HCT116 (cell line): ENCODE results near the gene POFUT1. TPM values are rescaled to one million over a fixed set of nuclear protein-coding genes. Genes with fewer than 3 reads are reported as not detected.
A peak's percentile ranks its signal among the peaks of the same experiment; 100 is the strongest.

ENCODE experiments used
- ATAC-seq: fragments of 200-7000 bp; cut with Tn5 transposase; 2 replicates; pipeline ENCODE4 v1.9.1; 2020; ENCODE audit warnings: mild to moderate bottlenecking, moderate library complexity
- BruUV-seq: library from RNA; stranded (reverse); fragments of 400-500 nt; replicated peaks from 2 replicates; lab custom pipeline; 2021; lab: Mats Ljungman, UMichigan
- CTCF ChIA-PET: fragments of 300-600 bp; sonication (Branson Sonifier 250); formaldehyde crosslinking; loops from one replicate; lab custom pipeline; 2021; ENCODE audit warnings: antibody characterized with exemption; lab: Charles Lee
- POLR2A ChIA-PET: fragments of 300-600, 350-600 bp; sonication (Branson Sonifier 250); formaldehyde crosslinking; loops from one replicate; lab custom pipeline; 2021; ENCODE audit warnings: antibody characterized with exemption; lab: Charles Lee
- RAD21 ChIA-PET, 2 experiments: fragments of 300-600 bp; sonication (Branson Sonifier 250); formaldehyde crosslinking; loops; one replicate each; lab custom pipeline; 2023; ENCODE audit warnings: low total read pairs in 2 of 2; ENCODE audit not compliant: uncharacterized antibody in 2 of 2, unreplicated experiment in 2 of 2, low non-redundant PET in 1 of 2; lab: Charles Lee
- DNase-seq: peaks from one replicate; pipeline ENCODE4 v3.0.0-alpha.2; 2010; ENCODE audit warnings: low read depth, low spot score
- H2AFZ ChIP-seq: fragments of 200-600 bp; shearing (Covaris generic), sonication (generic); 2 replicates; pipeline ENCODE4 v1.6.1; 2017; ENCODE audit warnings: low read depth, mixed run types, mixed read lengths, antibody characterized with exemption, low read length; ENCODE audit not compliant: poor library complexity, severe bottlenecking
- H3K27ac ChIP-seq: 2 replicates; pipeline ENCODE4 v1.5.1; 2012; ENCODE audit warnings: low read depth, low read length
- H3K27me3 ChIP-seq: fragments of 200-600 bp; sonication (generic); 2 replicates; pipeline ENCODE4 v1.6.1; 2016; ENCODE audit warnings: mixed run types, low read length, mixed read lengths; ENCODE audit not compliant: insufficient read depth
- H3K36me3 ChIP-seq, 2 experiments: fragments of 200-500 bp in 1 of 2; fragments of 200-600 bp in 1 of 2; sonication (Bioruptor generic) in 1 of 2; sonication (generic) in 1 of 2; 2 replicates each; pipeline versions ENCODE4 v1.5.1 to v1.6.1; 2014 to 2016; ENCODE audit warnings: low read length in 2 of 2, inconsistent platforms in 1 of 2, mixed read lengths in 1 of 2, mixed run types in 1 of 2; ENCODE audit not compliant: insufficient read depth in 2 of 2, control insufficient read depth in 1 of 2
- H3K4me1 ChIP-seq, 2 experiments: fragments of 200-600 bp in 1 of 2; sonication (generic) in 1 of 2; 2 replicates each; pipeline versions ENCODE4 v1.5.1 to v1.6.1; 2012 to 2017; ENCODE audit warnings: low read length in 2 of 2, inconsistent platforms in 1 of 2, mild to moderate bottlenecking in 1 of 2, mixed read lengths in 1 of 2, mixed run types in 1 of 2, moderate library complexity in 1 of 2; ENCODE audit not compliant: insufficient read depth in 2 of 2, control insufficient read depth in 1 of 2
- H3K4me2 ChIP-seq: fragments of 200-600 bp; sonication (generic); 2 replicates; pipeline ENCODE4 v1.6.1; 2017; ENCODE audit warnings: mixed run types, low read length, mixed read lengths
- H3K4me3 ChIP-seq, 2 experiments: fragments of 200-600 bp in 1 of 2; sonication (generic) in 1 of 2; replicated peaks in 1 of 2; 2 replicates each; pipeline ENCODE4 v1.5.1; 2011 to 2016; ENCODE audit warnings: low read length in 2 of 2, control low read depth in 1 of 2, low read depth in 1 of 2, mild to moderate bottlenecking in 1 of 2, mixed read lengths in 1 of 2, mixed run types in 1 of 2
- H3K79me2 ChIP-seq: fragments of 200-600 bp; sonication (generic); 2 replicates; pipeline ENCODE4 v1.6.1; 2017; ENCODE audit warnings: mild to moderate bottlenecking, mixed run types, low read length, moderate library complexity, mixed read lengths; ENCODE audit not compliant: insufficient read depth
- H3K9ac ChIP-seq: fragments of 200-600 bp; sonication (generic); 2 replicates; pipeline ENCODE4 v1.6.1; 2016; ENCODE audit warnings: low read length, mixed read lengths
- H3K9me2 ChIP-seq: fragments of 200-600 bp; sonication (generic), shearing (Covaris generic); 2 replicates; pipeline ENCODE4 v1.6.1; 2017; ENCODE audit warnings: mixed run types, mild to moderate bottlenecking, moderate library complexity; ENCODE audit not compliant: insufficient read depth
- H3K9me3 ChIP-seq, 2 experiments: fragments of 200-500 bp in 1 of 2; fragments of 200-600 bp in 1 of 2; sonication (Bioruptor generic) in 1 of 2; sonication (generic) in 1 of 2; 2 replicates each; pipeline ENCODE4 v1.6.1; 2014 to 2017; ENCODE audit warnings: low read length in 2 of 2, mixed read lengths in 2 of 2, inconsistent platforms in 1 of 2, low read depth in 1 of 2, mild to moderate bottlenecking in 1 of 2, mixed run types in 1 of 2, moderate library complexity in 1 of 2; ENCODE audit not compliant: control insufficient read depth in 1 of 2, insufficient read depth in 1 of 2
- H4K20me1 ChIP-seq: fragments of 200-600 bp; sonication (generic), shearing (Covaris generic); 2 replicates; pipeline ENCODE4 v1.6.1; 2017; ENCODE audit warnings: mixed run types, mild to moderate bottlenecking, moderate library complexity; ENCODE audit not compliant: insufficient read depth
- ATF3 ChIP-seq: IDR thresholded peaks from 2 replicates; pipeline ENCODE4 v1.6.1; 2012
- CBX3 ChIP-seq: IDR thresholded peaks from 2 replicates; pipeline ENCODE4 v1.6.1; 2012; ENCODE audit warnings: low read depth
- CEBPB ChIP-seq: IDR thresholded peaks from 2 replicates; pipeline ENCODE4 v1.6.1; 2012; ENCODE audit warnings: low read depth
- CTCF ChIP-seq, 3 experiments: fragments of 200-600 bp in 1 of 3; sonication (generic) in 1 of 3; IDR thresholded peaks in 2 of 3; conservative IDR thresholded peaks in 1 of 3; 2 replicates each; pipeline ENCODE4 v1.5.1; 2012 to 2017; ENCODE audit warnings: low read depth in 2 of 3, low read length in 2 of 3, antibody characterized with exemption in 1 of 3, borderline replicate concordance in 1 of 3, control low read depth in 1 of 3, mild to moderate bottlenecking in 1 of 3, mixed read lengths in 1 of 3, mixed run types in 1 of 3, moderate library complexity in 1 of 3; ENCODE audit not compliant: insufficient read depth in 1 of 3
- EGR1 ChIP-seq: IDR thresholded peaks from 2 replicates; pipeline ENCODE4 v1.6.1; 2012; ENCODE audit warnings: low read depth
- ELF1 ChIP-seq: IDR thresholded peaks from 2 replicates; pipeline ENCODE4 v1.6.1; 2012; ENCODE audit warnings: low read depth, borderline replicate concordance
- EZH2 ChIP-seq: fragments of 200-600 bp; sonication (generic); IDR thresholded peaks from 2 replicates; pipeline ENCODE4 v1.6.1; 2017; ENCODE audit warnings: antibody characterized with exemption, mixed run types
- EZH2phosphoT487 ChIP-seq: fragments of 200-600 bp; IDR thresholded peaks from 2 replicates; pipeline ENCODE4 v1.6.1; 2018; ENCODE audit warnings: antibody characterized with exemption, borderline replicate concordance
- MAX ChIP-seq: IDR thresholded peaks from 2 replicates; pipeline ENCODE4 v1.6.1; 2012
- POLR2A ChIP-seq: IDR thresholded peaks from 2 replicates; pipeline ENCODE4 v1.7.0; 2011; ENCODE audit warnings: borderline replicate concordance; ENCODE audit not compliant: insufficient read depth, insufficient read length; ENCODE audit errors: extremely low read depth
- POLR2AphosphoS5 ChIP-seq: IDR thresholded peaks from 2 replicates; pipeline ENCODE4 v1.6.1; 2011; ENCODE audit warnings: mild to moderate bottlenecking, low read depth, low read length, moderate library complexity
- RAD21 ChIP-seq: IDR thresholded peaks from 2 replicates; pipeline ENCODE4 v1.6.1; 2012; ENCODE audit warnings: low read depth, mild to moderate bottlenecking
- REST ChIP-seq: IDR thresholded peaks from 2 replicates; pipeline ENCODE4 v1.6.1; 2012; ENCODE audit warnings: low read depth
- SIN3A ChIP-seq: IDR thresholded peaks from 2 replicates; pipeline ENCODE4 v1.6.1; 2012; ENCODE audit warnings: low read depth
- SP1 ChIP-seq: IDR thresholded peaks from 2 replicates; pipeline ENCODE4 v1.6.1; 2012; ENCODE audit warnings: low read depth
- SRF ChIP-seq: IDR thresholded peaks from 2 replicates; pipeline ENCODE4 v1.6.1; 2012; ENCODE audit warnings: low read depth
- TCF7L2 ChIP-seq: IDR thresholded peaks from 2 replicates; pipeline ENCODE4 v1.7.0; 2011; ENCODE audit warnings: borderline replicate concordance, inconsistent platforms; ENCODE audit not compliant: insufficient read depth, insufficient read length; ENCODE audit errors: extremely low read depth
- YY1 ChIP-seq: IDR thresholded peaks from 2 replicates; pipeline ENCODE4 v1.6.1; 2011; ENCODE audit warnings: low read length, low read depth, moderate library complexity, mild to moderate bottlenecking; ENCODE audit not compliant: insufficient replicate concordance; ENCODE audit errors: extremely low read depth
- ZFX ChIP-seq: fragments of 450-650 bp; IDR thresholded peaks from 2 replicates; pipeline ENCODE4 v1.6.1; 2017
- ZNF274 ChIP-seq: fragments of 200-500 bp; sonication (Bioruptor generic); IDR thresholded peaks from 2 replicates; pipeline ENCODE4 v1.6.1; 2014; ENCODE audit warnings: mild to moderate bottlenecking, low read depth, low read length, inconsistent platforms
- intact Hi-C: fragments of 100-400 bp; cut with micrococcal nuclease; formaldehyde crosslinking; loops from 2 replicates; pipeline ENCODE4 v1.10.0; 2022
- total RNA-seq: library from RNA; stranded (reverse); gene quantifications from one replicate; pipeline ENCODE4 v1.2.1, GENCODE V29; 2021; ENCODE audit not compliant: unreplicated experiment

The POFUT1 gene
- total RNA-seq, 1 experiment from 2014 or later = 34.5 TPM

GRCh38 chr20:32277361-32278198 is 69.9 kb downstream of the POFUT1 start, which contains the start of gene KIF3B:
Gene KIF3B (plus strand): TSS chr20:32277651. CDS start chr20:32309778, 32,127 bp downstream.
- TF ChIP-seq ZNF274 = no peak
- peak; percentile 35; the same call in 1 of the 2 replicates for TF ChIP-seq SP1
- no peak for TF ChIP-seq CTCF (IDR thresholded peaks at IDR 0.05 in 2 of 3, conservative IDR thresholded peaks at IDR 0.05 in 1 of 3; ENCODE audit: borderline replicate concordance in 1 of 3, insufficient read depth in 1 of 3, low read depth in 2 of 3, low read length in 2 of 3)
- no peak for TF ChIP-seq MAX
- TF ChIP-seq ZFX = 0 out of 2 replicates have a peak, but pooled peaks have one; percentile 23
- no peak for TF ChIP-seq SRF
- no peak for TF ChIP-seq TCF7L2
- TF ChIP-seq ATF3 = no peak
- TF ChIP-seq ELF1 = peak; percentile 87
- TF ChIP-seq EZH2 = no peak
- TF ChIP-seq CEBPB = no peak
- TF ChIP-seq RAD21 = no peak
- TF ChIP-seq EZH2phosphoT487 = no peak
- TF ChIP-seq CBX3 = peak; percentile 55
- peak; percentile 61 for TF ChIP-seq POLR2AphosphoS5
- no peak for TF ChIP-seq REST
- peak; percentile 48; the same call in 1 of the 2 replicates for TF ChIP-seq EGR1
- no peak; the same call in 1 of the 2 replicates for TF ChIP-seq SIN3A
- TF ChIP-seq POLR2A = no peak
- peak; percentile 69 for TF ChIP-seq YY1
- ChIA-PET POLR2A (no interaction called here), CTCF (no interaction called here), RAD21 (no interaction called here)
- H3K4me1 ChIP-seq = peaks cover 3 to 14% of the 10 kb centered on the region in 2 experiments
- H3K9me2 ChIP-seq = no peaks in the 10 kb centered on the region
- no TSS peak for BruUV-seq
- H4K20me1 ChIP-seq = no peaks in the 10 kb centered on the region
- peak within 1 kb of the TSS; percentile 97 for H2AFZ ChIP-seq
- H3K4me3 ChIP-seq = peak within 1 kb of the TSS; percentile 85 to 95
- ATAC-seq (peak; percentile 94), DNase-seq (peak; percentile 71)
- peak within 1 kb of the TSS; percentile 56; the same call in 1 of the 2 replicates for H3K27ac ChIP-seq
- peak within 1 kb of the TSS; percentile 81 for H3K4me2 ChIP-seq
- no peaks in the 10 kb centered on the region for H3K27me3 ChIP-seq
- H3K9me3 ChIP-seq = 0 out of 4 replicates have a peak, but pooled peaks cover 0 to 3% of the 10 kb centered on the region in 2 experiments
- intact Hi-C loops = no loop called here
- H3K9ac ChIP-seq = peak within 1 kb of the TSS; percentile 81
- 0 out of 4 replicates have a peak, but pooled peaks cover 0 to 2% of the 10 kb centered on the region in 2 experiments for H3K36me3 ChIP-seq
- peaks cover 26% of the 10 kb centered on the region for H3K79me2 ChIP-seq
